Neuronal stem cell (in vitro differentiated cells): ENCODE measurements around the gene ALDH2.

Experiments used
- DNase-seq: peaks from one replicate; pipeline ENCODE4 v3.0.0-alpha.2; 2013; ENCODE audit warnings: low spot score
- H2AFZ ChIP-seq: one replicate; pipeline ENCODE4 v1.6.1; 2013; ENCODE audit warnings: mild to moderate bottlenecking, low read length, inconsistent platforms
- H2AK5ac ChIP-seq: 2 replicates; pipeline ENCODE4 v1.6.1; 2013; ENCODE audit warnings: low read depth, mild to moderate bottlenecking, inconsistent platforms, low read length, moderate library complexity, mixed read lengths
- H2BK120ac ChIP-seq: 2 replicates; pipeline ENCODE4 v1.6.1; 2013; ENCODE audit warnings: low read depth, mild to moderate bottlenecking, inconsistent platforms, low read length, moderate library complexity, mixed read lengths
- H2BK12ac ChIP-seq: one replicate; pipeline ENCODE4 v1.6.1; 2013; ENCODE audit warnings: low read length, inconsistent platforms
- H2BK15ac ChIP-seq: 2 replicates; pipeline ENCODE4 v1.6.1; 2013; ENCODE audit warnings: mild to moderate bottlenecking, low read length, inconsistent platforms, mixed read lengths
- H2BK5ac ChIP-seq: one replicate; pipeline ENCODE4 v1.6.1; 2013; ENCODE audit warnings: inconsistent platforms, mild to moderate bottlenecking, low read length, moderate library complexity
- H3K14ac ChIP-seq: one replicate; pipeline ENCODE4 v1.6.1; 2013; ENCODE audit warnings: low read length, inconsistent platforms
- H3K18ac ChIP-seq: 2 replicates; pipeline ENCODE4 v1.6.1; 2013; ENCODE audit warnings: low read length, inconsistent platforms
- H3K23ac ChIP-seq: 2 replicates; pipeline ENCODE4 v1.6.1; 2013; ENCODE audit warnings: low read depth, mild to moderate bottlenecking, mixed read lengths, low read length, inconsistent platforms; ENCODE audit not compliant: poor library complexity
- H3K27ac ChIP-seq: replicated peaks from 3 replicates; pipeline ENCODE4 v1.5.1; 2013; ENCODE audit warnings: low read length, inconsistent platforms
- H3K27me3 ChIP-seq, 3 experiments: 2 replicates each; pipeline ENCODE4 v1.6.1; 2013; ENCODE audit warnings: low read length in 3 of 3, mild to moderate bottlenecking in 2 of 3, inconsistent platforms in 1 of 3, low read depth in 1 of 3, mixed read lengths in 1 of 3, moderate library complexity in 1 of 3; ENCODE audit not compliant: control insufficient read depth in 3 of 3, insufficient read depth in 3 of 3
- H3K36me3 ChIP-seq, 2 donors: replicated peaks in 1 of 2; 2 replicates each; pipeline ENCODE4 v1.6.1; 2013; ENCODE audit warnings: low read length in 2 of 2; ENCODE audit not compliant: control insufficient read depth in 2 of 2, insufficient read depth in 2 of 2
- H3K4ac ChIP-seq: 2 replicates; pipeline ENCODE4 v1.6.1; 2013; ENCODE audit warnings: inconsistent platforms, mild to moderate bottlenecking, low read length, moderate library complexity
- H3K4me1 ChIP-seq, 2 donors: 1 replicate in 1 of 2; 2 replicates in 1 of 2; pipeline ENCODE4 v1.6.1; 2013; ENCODE audit warnings: low read length in 2 of 2, low read depth in 1 of 2; ENCODE audit not compliant: control insufficient read depth in 2 of 2, insufficient read depth in 1 of 2
- H3K4me2 ChIP-seq: one replicate; pipeline ENCODE4 v1.6.1; 2013; ENCODE audit warnings: mild to moderate bottlenecking, low read length, inconsistent platforms; ENCODE audit not compliant: insufficient read depth, poor library complexity, severe bottlenecking
- H3K4me3 ChIP-seq, 2 donors: 2 replicates each; pipeline ENCODE4 v1.5.1; 2013; ENCODE audit warnings: low read length in 2 of 2, mild to moderate bottlenecking in 2 of 2, inconsistent platforms in 1 of 2, moderate library complexity in 1 of 2
- H3K79me1 ChIP-seq: one replicate; pipeline ENCODE4 v1.6.1; 2013; ENCODE audit warnings: low read depth, mild to moderate bottlenecking, inconsistent platforms, low read length, moderate library complexity
- H3K9ac ChIP-seq: one replicate; pipeline ENCODE4 v1.6.1; 2013; ENCODE audit warnings: mild to moderate bottlenecking, low read depth, low read length, inconsistent platforms; ENCODE audit not compliant: poor library complexity
- H3K9me3 ChIP-seq, 2 donors: replicated peaks in 1 of 2; 2 replicates each; pipeline versions ENCODE3 to v1.6.1; 2013; ENCODE audit warnings: low read length in 2 of 2, mild to moderate bottlenecking in 2 of 2, inconsistent platforms in 1 of 2, low read depth in 1 of 2, mixed read lengths in 1 of 2, moderate library complexity in 1 of 2; ENCODE audit not compliant: control insufficient read depth in 2 of 2, insufficient read depth in 1 of 2
- H4K8ac ChIP-seq: one replicate; pipeline ENCODE4 v1.6.1; 2013; ENCODE audit warnings: low read depth, mild to moderate bottlenecking, inconsistent platforms, low read length, moderate library complexity
- H4K91ac ChIP-seq: one replicate; pipeline ENCODE4 v1.6.1; 2013; ENCODE audit warnings: low read length, low read depth, mild to moderate bottlenecking, inconsistent platforms; ENCODE audit not compliant: poor library complexity
- WGBS, 2 donors: extraction: QIAGEN DNeasy Blood & Tissue Kit; methylation state at CpG; one replicate each; pipeline ENCODE4 v1.1.7; 2013; ENCODE audit warnings: missing lambda C conversion rate in 2 of 2, mixed read lengths in 1 of 2; ENCODE audit not compliant: insufficient read length in 2 of 2, insufficient replicate concordance in 1 of 2; ENCODE audit errors: extremely low coverage in 2 of 2; 5-methylcytosine and 5-hydroxymethylcytosine counted together

Gene ALDH2

DNA sequence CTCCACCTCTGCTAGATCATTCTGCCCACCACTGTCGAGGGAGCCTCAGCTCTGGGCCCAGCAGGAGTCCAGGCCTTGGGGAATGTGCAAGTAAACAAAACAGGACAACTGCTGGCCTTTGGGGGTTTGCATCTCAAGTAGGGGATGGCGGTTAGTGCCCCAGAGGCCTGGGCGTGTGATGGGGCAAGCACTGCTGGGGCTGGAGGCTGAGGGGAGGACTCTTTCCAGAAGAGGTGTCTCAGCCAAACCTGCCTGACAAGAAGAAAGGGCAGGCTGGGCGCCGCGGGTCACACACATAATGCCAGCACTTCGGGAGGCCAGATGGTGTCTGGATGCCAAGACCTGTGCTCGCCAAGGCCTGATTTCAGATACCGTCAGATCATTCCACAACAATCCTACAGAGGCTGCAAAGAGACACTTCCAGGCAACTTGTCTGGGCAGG, 8.6 kb upstream of the ALDH2 start:
- Histone ChIP-seq H3K9me3 (peaks cover 0 to 3% of the 10 kb centered on the region in 2 donors), H3K9ac (no peak overlapping the region), H3K79me1 (no peaks in the 10 kb centered on the region), H2BK120ac (peak overlapping the region; percentile 49), H2AK5ac (peak overlapping the region; percentile 64), H3K4me3 (no peak overlapping the region), H3K4ac (no peak overlapping the region), H3K23ac (no peak overlapping the region), H3K36me3 (peaks cover 4 to 28% of the 10 kb centered on the region in 2 donors), H3K4me1 (peaks cover 16 to 27% of the 10 kb centered on the region in 2 donors), H2AFZ (no peak overlapping the region), H3K27me3 (peaks cover 0 to 25% (median 0%) of the 10 kb centered on the region in 3 experiments), H4K91ac (no peak overlapping the region), H3K4me2 (no peak overlapping the region), H3K18ac (peak overlapping the region; percentile 38), H4K8ac (no peak overlapping the region), H3K14ac (no peak overlapping the region), H2BK12ac (no peak overlapping the region), H3K27ac (no peak overlapping the region), H2BK5ac (peak overlapping the region; percentile 44), H2BK15ac (no peak overlapping the region)
- WGBS, 2 donors: no CpG with 5 or more reads among the region's 9 CpGs
- no peak for DNase-seq

DNA sequence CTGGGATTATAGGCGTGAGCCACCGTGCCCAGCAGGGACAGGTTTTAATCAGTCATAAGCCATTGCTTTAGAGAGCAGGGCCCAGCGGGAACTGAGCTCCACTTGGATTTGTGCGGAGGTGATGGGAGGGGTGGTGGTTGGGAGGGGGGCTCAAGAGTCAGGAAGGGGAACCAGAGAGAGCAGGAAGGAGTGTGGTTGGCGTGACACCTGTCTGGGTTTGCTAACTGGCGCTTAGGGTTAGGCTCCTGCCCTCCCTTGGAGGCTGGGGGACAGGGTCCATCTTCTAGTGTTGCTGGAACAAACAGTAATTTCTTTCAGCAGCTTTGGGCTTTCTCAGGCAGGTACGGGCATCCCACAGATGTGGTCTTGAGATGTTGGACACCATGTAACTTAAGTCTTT, 7.5 kb upstream of the ALDH2 start:
- Histone ChIP-seq H3K23ac (no peak overlapping the region), H3K18ac (no peak overlapping the region), H2BK5ac (no peak overlapping the region), H3K4me1 (peaks cover 16 to 25% of the 10 kb centered on the region in 2 donors), H3K4me2 (no peak overlapping the region), H3K9ac (no peak overlapping the region), H3K9me3 (peaks cover 0 to 2% of the 10 kb centered on the region in 2 donors), H2BK12ac (no peak overlapping the region), H3K4me3 (no peak overlapping the region), H2BK15ac (no peak overlapping the region), H2BK120ac (no peak overlapping the region), H3K27ac (no peak overlapping the region), H3K79me1 (no peaks in the 10 kb centered on the region), H3K27me3 (peaks cover 0 to 35% (median 0%) of the 10 kb centered on the region in 3 experiments), H4K91ac (no peak overlapping the region), H3K4ac (no peak overlapping the region), H3K36me3 (peaks cover 2 to 18% of the 10 kb centered on the region in 2 donors), H3K14ac (no peak overlapping the region), H2AFZ (no peak overlapping the region), H4K8ac (no peak overlapping the region), H2AK5ac (no peak overlapping the region)
- WGBS, 2 donors: no CpG with 5 or more reads among the region's 7 CpGs
- DNase-seq: no peak

- Histone ChIP-seq H3K4ac (no peak overlapping the region), H3K4me1 (peaks cover 16 to 25% of the 10 kb centered on the region in 2 donors), H3K14ac (no peak overlapping the region), H2AFZ (no peak overlapping the region), H2AK5ac (no peak overlapping the region), H2BK15ac (no peak overlapping the region), H3K27ac (peak overlapping the region; percentile 19), H3K9me3 (peaks cover 0 to 2% of the 10 kb centered on the region in 2 donors), H2BK120ac (no peak overlapping the region), H3K9ac (no peak overlapping the region), H3K4me2 (no peak overlapping the region), H2BK5ac (no peak overlapping the region), H4K8ac (no peak overlapping the region), H3K79me1 (no peaks in the 10 kb centered on the region), H3K18ac (peak overlapping the region; percentile 62), H3K4me3 (no peak overlapping the region), H3K27me3 (peaks cover 0 to 42% (median 0%) of the 10 kb centered on the region in 3 experiments), H4K91ac (no peak overlapping the region), H2BK12ac (peak overlapping the region; percentile 75), H3K36me3 (peaks cover 0 to 11% of the 10 kb centered on the region in 2 donors), H3K23ac (no peak overlapping the region)
- WGBS, 2 donors: no CpG with 5 or more reads among the region's 9 CpGs
- DNase-seq: no peak
These were observed 6.7 kb upstream of the ALDH2 start for GRCh38 chr12:111759991-111760390.

- H3K79me1 ChIP-seq: no peaks in the 10 kb centered on the region
- peak overlapping the region; percentile 12 for H2AK5ac ChIP-seq
- H2BK5ac ChIP-seq: no peak overlapping the region
- H3K14ac ChIP-seq: no peak overlapping the region
- H3K4me3 ChIP-seq: no peak overlapping the region
- DNase-seq: no peak
- H3K9me3 ChIP-seq: peaks cover 2 to 6% of the 10 kb centered on the region in 2 donors
- no peak overlapping the region for H4K8ac ChIP-seq
- no peak overlapping the region for H3K23ac ChIP-seq
- peaks cover 0 to 7% of the 10 kb centered on the region in 2 donors for H3K36me3 ChIP-seq
- peak overlapping the region; percentile 69 for H3K18ac ChIP-seq
- peak overlapping the region; percentile 62 for H3K27ac ChIP-seq
- H2BK15ac ChIP-seq: no peak overlapping the region
- H2AFZ ChIP-seq: no peak overlapping the region
- H2BK12ac ChIP-seq: no peak overlapping the region
- H2BK120ac ChIP-seq: no peak overlapping the region
- peaks cover 16 to 25% of the 10 kb centered on the region in 2 donors for H3K4me1 ChIP-seq
- H3K27me3 ChIP-seq: peaks cover 0 to 51% (median 0%) of the 10 kb centered on the region in 3 experiments
- no CpG with 5 or more reads among the region's 5 CpGs for WGBS, 2 donors
- no peak overlapping the region for H4K91ac ChIP-seq
- H3K4ac ChIP-seq: no peak overlapping the region
- H3K9ac ChIP-seq: no peak overlapping the region
- H3K4me2 ChIP-seq: no peak overlapping the region
These were observed 5.6 kb upstream of the ALDH2 start for GRCh38 chr12:111761099-111761498.
